PC-9 (cell line): ENCODE results near the gene DNMT3A. TPM values are rescaled to one million over a fixed set of nuclear protein-coding genes. Genes with fewer than 3 reads are reported as not detected.

ENCODE experiments used
- BruUV-seq: library from RNA; stranded (reverse); fragments of 400-500 nt; replicated peaks from 2 replicates; lab custom pipeline; 2021; lab: Mats Ljungman, UMichigan
- CTCF ChIA-PET: fragments of 300-600 bp; sonication (Branson Sonifier 250); formaldehyde crosslinking; loops from one replicate; lab custom pipeline; 2022; ENCODE audit warnings: antibody characterized with exemption; lab: Charles Lee
- POLR2A ChIA-PET: fragments of 300-600 bp; sonication (Branson Sonifier 250); formaldehyde crosslinking; loops from one replicate; lab custom pipeline; 2022; ENCODE audit warnings: antibody characterized with exemption; ENCODE audit not compliant: unreplicated experiment; lab: Charles Lee
- DNase-seq, 2 experiments: peaks; one replicate each; pipeline versions ENCODE4 v3.0.0 to v3.0.0-alpha.2; 2015 to 2022; ENCODE audit warnings: mixed read lengths in 1 of 2
- H2AFZ ChIP-seq: fragments of 200-600 bp; sonication (generic); 2 replicates; pipeline ENCODE4 v1.8.1; 2017; ENCODE audit warnings: antibody characterized with exemption
- H3F3A ChIP-seq: fragments of 200-600 bp; sonication (generic); 2 replicates; pipeline ENCODE4 v1.8.1; 2017; ENCODE audit warnings: antibody characterized with exemption, mild to moderate bottlenecking, low read depth; ENCODE audit not compliant: insufficient read depth
- H3K27ac ChIP-seq: fragments of 200-600 bp; sonication (generic); 2 replicates; pipeline ENCODE4 v1.6.1; 2016; ENCODE audit warnings: mixed run types
- H3K27me3 ChIP-seq: fragments of 200-600 bp; sonication (generic); 2 replicates; pipeline ENCODE4 v1.6.1; 2016; ENCODE audit warnings: low read depth, mixed run types; ENCODE audit not compliant: insufficient read depth
- H3K36me3 ChIP-seq: fragments of 200-600 bp; sonication (generic); 2 replicates; pipeline ENCODE4 v1.6.1; 2016; ENCODE audit warnings: low read depth, mixed run types
- H3K4me1 ChIP-seq: fragments of 200-600 bp; sonication (generic); replicated peaks from 2 replicates; pipeline ENCODE4 v1.6.1; 2016; ENCODE audit warnings: mixed run types; ENCODE audit not compliant: insufficient read depth
- H3K4me2 ChIP-seq: fragments of 200-600 bp; sonication (generic); 2 replicates; pipeline ENCODE4 v1.6.1; 2017; ENCODE audit warnings: mixed run types
- H3K4me3 ChIP-seq: fragments of 200-600 bp; sonication (generic); 2 replicates; pipeline ENCODE4 v1.6.1; 2016; ENCODE audit warnings: mixed run types
- H3K79me2 ChIP-seq: fragments of 200-600 bp; sonication (generic); 2 replicates; pipeline ENCODE4 v1.6.1; 2017; ENCODE audit warnings: low read depth, mixed run types
- H3K9me2 ChIP-seq: fragments of 200-600 bp; sonication (generic); 2 replicates; pipeline ENCODE4 v1.8.1; 2017; ENCODE audit warnings: mild to moderate bottlenecking; ENCODE audit not compliant: insufficient read depth
- H3K9me3 ChIP-seq: fragments of 200-600 bp; sonication (generic); 2 replicates; pipeline ENCODE4 v1.8.1; 2016; ENCODE audit warnings: low read depth; ENCODE audit not compliant: insufficient read depth
- H4K20me1 ChIP-seq: fragments of 200-600 bp; sonication (generic); 2 replicates; pipeline ENCODE4 v1.8.1; 2017; ENCODE audit not compliant: insufficient read depth
- CTCF ChIP-seq: fragments of 200-600 bp; sonication (generic); conservative IDR thresholded peaks from 2 replicates; pipeline ENCODE4 v1.6.1; 2017; ENCODE audit warnings: mixed run types, antibody characterized with exemption, mild to moderate bottlenecking, moderate library complexity
- EZH2 ChIP-seq: fragments of 200-600 bp; sonication (generic); IDR thresholded peaks from 2 replicates; pipeline ENCODE4 v1.8.0; 2017; ENCODE audit warnings: antibody characterized with exemption, low read depth
- intact Hi-C: fragments of 100-400 bp; cut with micrococcal nuclease; formaldehyde crosslinking; loops from one replicate; pipeline ENCODE4 v1.10.0; 2022; ENCODE audit not compliant: unreplicated experiment
- total RNA-seq: library from RNA; stranded (reverse); gene quantifications from 2 replicates; pipeline ENCODE4 v1.2.3, GENCODE V29; 2021

DNMT3A gene
- total RNA-seq, 1 experiment from 2014 or later, result 38.9 TPM

- no peaks in the 10 kb centered on the region for H3K9me3 ChIP-seq
- ChIA-PET CTCF (no interaction called here), POLR2A (interaction anchor here (0.6 kb wide), 1 partner anchor 820 kb away, joined by 5 read pairs; no protein-coding TSS in a partner anchor)
- no TSS peak for BruUV-seq
- no peaks in the 10 kb centered on the region for H3K27me3 ChIP-seq
- H3K4me1 ChIP-seq, result no peaks in the 10 kb centered on the region
- H4K20me1 ChIP-seq, result no peaks in the 10 kb centered on the region
- no peak overlapping the region for H3K27ac ChIP-seq
- intact Hi-C loops, result no loop called here
- H3K36me3 ChIP-seq, result no peaks in the 10 kb centered on the region
- no peaks in the 10 kb centered on the region for H3F3A ChIP-seq
- TF ChIP-seq EZH2 (no peak), CTCF (no peak)
- no peaks in the 10 kb centered on the region for H3K79me2 ChIP-seq
- no peak overlapping the region for H3K4me2 ChIP-seq
- H2AFZ ChIP-seq, result no peak overlapping the region
- H3K4me3 ChIP-seq, result no peak overlapping the region
- DNase-seq, result no peak
- H3K9me2 ChIP-seq, result no peaks in the 10 kb centered on the region
Observed at GRCh38 chr2:25387876-25388449, 46.2 kb upstream of the DNMT3A start.

- Histone ChIP-seq H2AFZ (no peak overlapping the region), H3F3A (no peaks in the 10 kb centered on the region), H3K79me2 (no peaks in the 10 kb centered on the region), H3K4me2 (no peak overlapping the region), H3K9me3 (no peaks in the 10 kb centered on the region), H3K27ac (no peak overlapping the region), H4K20me1 (no peaks in the 10 kb centered on the region), H3K9me2 (no peaks in the 10 kb centered on the region), H3K36me3 (no peaks in the 10 kb centered on the region), H3K27me3 (no peaks in the 10 kb centered on the region), H3K4me1 (no peaks in the 10 kb centered on the region), H3K4me3 (no peak overlapping the region)
- TF ChIP-seq CTCF, result no peak
- TF ChIP-seq EZH2, result no peak
- POLR2A ChIA-PET, result no interaction called here
- DNase-seq, result no peak
- intact Hi-C loops, result no loop called here
- BruUV-seq, result no TSS peak
- CTCF ChIA-PET, result no interaction called here
Observed at GRCh38 chr2:25386971-25387875, 45.5 kb upstream of the DNMT3A start.

- Histone ChIP-seq H3K4me3 (no peak overlapping the region), H3K79me2 (no peaks in the 10 kb centered on the region), H3K4me1 (no peaks in the 10 kb centered on the region), H3K9me2 (no peaks in the 10 kb centered on the region), H3K27me3 (no peaks in the 10 kb centered on the region), H3F3A (no peaks in the 10 kb centered on the region), H3K4me2 (no peak overlapping the region), H3K36me3 (no peaks in the 10 kb centered on the region), H4K20me1 (no peaks in the 10 kb centered on the region), H3K27ac (no peak overlapping the region), H3K9me3 (no peaks in the 10 kb centered on the region), H2AFZ (no peak overlapping the region)
- ChIA-PET POLR2A (no interaction called here), CTCF (no interaction called here)
- no TSS peak for BruUV-seq
- DNase-seq, result no peak
- intact Hi-C loops, result no loop called here
- TF ChIP-seq EZH2 (no peak), CTCF (no peak)
Observed at GRCh38 chr2:25385910-25386309, 44.2 kb upstream of the DNMT3A start.
